Measurements from ENCODE around the gene CLTRN. TPM values are rescaled to one million over a fixed set of nuclear protein-coding genes. Genes with fewer than 3 reads are reported as not detected.

Gene CLTRN
- total and polyA plus RNA-seq, 2 of the 8 experiments (the other 6 are each of a cell fraction or from before 2014, with no cell fraction given): 1.2 to 1.3 TPM

- DNase-seq (ENCODE audit: low read depth in 1 of 2, low spot score in 2 of 2) (no peak), FAIRE-seq (no peak)
- Histone ChIP-seq H3K4me2 (ENCODE audit: insufficient read depth in 1 of 2, low read depth in 2 of 2, low read length in 2 of 2) (no peak overlapping the region), H2AFZ (ENCODE audit: low read length) (no peak overlapping the region), H2BK5ac (ENCODE audit: low read depth, low read length) (no peak overlapping the region), H3K9ac (replicated peaks in 1 of 4; ENCODE audit: extremely low read depth in 1 of 4, low read depth in 3 of 4, low read length in 3 of 4) (no peak overlapping the region), H3K23ac (ENCODE audit: insufficient read length) (no peak overlapping the region), H3K4me1 (replicated peaks in 1 of 4; ENCODE audit: control insufficient read depth in 3 of 4, insufficient read depth in 4 of 4, low read length in 3 of 4) (no peaks in the 10 kb centered on the region), H3K14ac (ENCODE audit: insufficient read length) (no peak overlapping the region), H4K8ac (ENCODE audit: extremely low read depth, insufficient read depth, low read length) (no peak overlapping the region), H2BK20ac (ENCODE audit: low read length) (no peak overlapping the region), H4K20me1 (replicated peaks in 1 of 2; ENCODE audit: control insufficient read depth in 1 of 2, insufficient read depth in 2 of 2, low read length in 2 of 2) (no peaks in the 10 kb centered on the region), H3K9me3 (ENCODE audit: insufficient read depth in 2 of 2, low read depth in 1 of 2, low read length in 1 of 2) (no peaks in the 10 kb centered on the region), H4K91ac (replicated peaks; ENCODE audit: insufficient read length, low read length) (no peak overlapping the region), H2BK15ac (ENCODE audit: low read length) (no peak overlapping the region), H2AK5ac (ENCODE audit: low read depth, low read length) (no peak overlapping the region), H2BK120ac (replicated peaks; ENCODE audit: low read depth, low read length) (no peak overlapping the region), H3K79me1 (ENCODE audit: low read depth, low read length) (no peaks in the 10 kb centered on the region), H3K18ac (ENCODE audit: extremely low read depth, low read length) (no peak overlapping the region), H3K27ac (ENCODE audit: low read depth, low read length) (no peak overlapping the region), H3K36me3 (ENCODE audit: control insufficient read depth in 2 of 4, insufficient read depth in 4 of 4, low read length in 3 of 4) (no peaks in the 10 kb centered on the region), H3K23me2 (ENCODE audit: low read depth, low read length) (no peaks in the 10 kb centered on the region), H3K56ac (replicated peaks; ENCODE audit: insufficient read length, low read depth, low read length) (no peak overlapping the region), H2BK12ac (ENCODE audit: low read depth, low read length) (no peak overlapping the region), H3K79me2 (ENCODE audit: control insufficient read depth in 1 of 2, insufficient read depth in 2 of 2, low read length in 2 of 2) (no peaks in the 10 kb centered on the region), H3K4ac (replicated peaks; ENCODE audit: insufficient read length, low read depth, low read length) (no peak overlapping the region), H4K5ac (ENCODE audit: insufficient read length, low read depth, low read length) (no peak overlapping the region), H3K4me3 (ENCODE audit: extremely low read depth in 1 of 4, insufficient read depth in 2 of 4, low read depth in 3 of 4, low read length in 4 of 4) (no peak overlapping the region), H3K27me3 (replicated peaks in 1 of 4; ENCODE audit: control insufficient read depth in 3 of 4, extremely low read depth in 1 of 4, insufficient read depth in 3 of 4, low read length in 3 of 4) (no peaks in the 10 kb centered on the region)
- 80% methylated on average over 5 of the region's 6 CpGs; no CpG with 5 or more reads in 1 of the 2 experiments for WGBS, 2 experiments (ENCODE audit: extremely low coverage in 1 of 2, insufficient coverage in 1 of 2, insufficient read length in 1 of 2, insufficient replicate concordance in 2 of 2, low coverage in 1 of 2, low lambda C conversion rate in 2 of 2, missing lambda C conversion rate in 1 of 2)
- ChIA-PET POLR2A (ENCODE audit: partially characterized antibody) (no interaction called here), CTCF (ENCODE audit: partially characterized antibody) (no interaction called here)
- TF ChIP-seq TBP (IDR thresholded peaks at IDR 0.05; ENCODE audit: low read depth, low read length) (no peak), CTCF (IDR thresholded peaks at IDR 0.05; ENCODE audit: control extremely low read depth in 1 of 3, insufficient read depth in 1 of 3, low read depth in 1 of 3, low read length in 3 of 3) (no peak)
Measured at GRCh38 chrX:15617111-15617510, 47.5 kb downstream of the CLTRN start.
